Aorta (tissue), 5 donors: ENCODE results near the gene ROBO1. TPM values are rescaled to one million over a fixed set of nuclear protein-coding genes. Genes with fewer than 3 reads are reported as not detected.

Experiments used
- ATAC-seq: fragments of 200-7000 bp; cut with Tn5 transposase; one replicate; pipeline ENCODE4 v1.9.1; 2022; ENCODE audit warnings: moderate library complexity; ENCODE audit not compliant: low FRiP score
- DNase-seq, 2 donors: peaks; one replicate each; pipeline ENCODE4 v3.0.0-alpha.2; 2020
- H3K27ac ChIP-seq, 2 donors: one replicate each; pipeline ENCODE4 v1.5.1; 2013; ENCODE audit warnings: low read length in 2 of 2, mild to moderate bottlenecking in 2 of 2, moderate library complexity in 2 of 2, control low read depth in 1 of 2, inconsistent platforms in 1 of 2, low read depth in 1 of 2
- H3K27me3 ChIP-seq, 2 donors: one replicate each; pipeline ENCODE4 v1.6.1; 2013; ENCODE audit warnings: control low read depth in 1 of 2, low read length in 1 of 2, mild to moderate bottlenecking in 1 of 2, moderate library complexity in 1 of 2; ENCODE audit not compliant: insufficient read depth in 2 of 2, control insufficient read depth in 1 of 2
- H3K36me3 ChIP-seq, 2 donors: one replicate each; pipeline ENCODE4 v1.6.1; 2013; ENCODE audit warnings: control low read depth in 1 of 2, low read length in 1 of 2, mild to moderate bottlenecking in 1 of 2; ENCODE audit not compliant: insufficient read depth in 2 of 2, control insufficient read depth in 1 of 2
- H3K4me1 ChIP-seq, 2 donors: one replicate each; pipeline ENCODE4 v1.6.1; 2013; ENCODE audit warnings: low read length in 2 of 2, control low read depth in 1 of 2, mild to moderate bottlenecking in 1 of 2, moderate library complexity in 1 of 2; ENCODE audit not compliant: insufficient read depth in 2 of 2, control insufficient read depth in 1 of 2
- H3K4me3 ChIP-seq, 2 donors: one replicate each; pipeline ENCODE4 v1.5.1; 2013; ENCODE audit warnings: low read length in 2 of 2, control low read depth in 1 of 2, mild to moderate bottlenecking in 1 of 2
- H3K9me3 ChIP-seq: one replicate; pipeline ENCODE4 v1.6.1; 2013; ENCODE audit warnings: mild to moderate bottlenecking, low read length; ENCODE audit not compliant: control insufficient read depth
- WGBS, 2 donors: extraction: QIAGEN DNeasy Blood & Tissue Kit; methylation state at CpG; one replicate each; pipeline ENCODE4 v1.1.7; 2013; 5-methylcytosine and 5-hydroxymethylcytosine counted together
- intact Hi-C, 2 donors: fragments of 100-400 bp; cut with DNase I; formaldehyde crosslinking; loops; one replicate each; pipeline versions ENCODE4 v1.14.2 to v1.15.0; 2022
- polyA plus RNA-seq, 2 donors: library from polyadenylated mRNA; stranded (reverse); fragments of 200-250 nt; gene quantifications; one replicate each; pipeline ENCODE4 v1.2.3, GENCODE V29; 2013
- total RNA-seq, 2 donors: library from RNA; stranded (reverse); fragmentation: NEBNext Ultra II Directional; extraction: Animal tissue kit (Norgen Biotek cat#: 25700); gene quantifications; one replicate each; pipeline ENCODE4 v1.2.1, GENCODE V29; 2021
- donor health status: healthy with polysubstance abuse.
- donor health status: Bipolar disorder and iron deficiency.
- donor health status: DM: no; HTN: no; CAD: no.
- donor health status: DM: no; HTN: no; CAD: no.
- donor health status: DM: yes; HTN: yes; CAD: no.

The ROBO1 gene
- total and polyA plus RNA-seq, 4 donors = 2.1 to 33.1 (median 16.6) TPM

DNA sequence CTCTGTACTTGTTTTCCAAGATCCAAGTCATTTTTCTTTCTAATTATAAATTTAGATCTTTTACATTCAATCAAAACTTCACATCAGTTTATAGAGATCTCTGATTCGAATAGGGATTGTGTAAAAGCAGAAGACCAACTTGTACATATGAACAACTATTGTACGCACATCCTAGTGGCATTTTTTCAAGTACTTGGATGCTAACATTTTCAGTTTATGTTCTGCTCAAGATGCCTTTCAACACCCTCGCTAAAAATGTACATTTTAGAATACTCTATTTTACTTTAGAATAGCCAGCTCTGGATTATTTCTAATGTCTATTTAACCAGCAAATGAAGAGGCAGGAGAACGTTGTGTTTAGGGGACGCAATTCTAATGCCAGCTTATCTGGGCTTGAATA, 340.7 kb downstream of the ROBO1 start:
- no peak for ATAC-seq
- Histone ChIP-seq H3K4me3 (no peak overlapping the region), H3K36me3 (no peaks in the 10 kb centered on the region), H3K27ac (no peak overlapping the region), H3K4me1 (no peaks in the 10 kb centered on the region), H3K27me3 (no peaks in the 10 kb centered on the region), H3K9me3 (no peaks in the 10 kb centered on the region)
- intact Hi-C loops = no loop called here
- 38 to 44% methylated on average over 5 of the region's 5 CpGs for WGBS, 2 donors
- DNase-seq = no peak

DNA sequence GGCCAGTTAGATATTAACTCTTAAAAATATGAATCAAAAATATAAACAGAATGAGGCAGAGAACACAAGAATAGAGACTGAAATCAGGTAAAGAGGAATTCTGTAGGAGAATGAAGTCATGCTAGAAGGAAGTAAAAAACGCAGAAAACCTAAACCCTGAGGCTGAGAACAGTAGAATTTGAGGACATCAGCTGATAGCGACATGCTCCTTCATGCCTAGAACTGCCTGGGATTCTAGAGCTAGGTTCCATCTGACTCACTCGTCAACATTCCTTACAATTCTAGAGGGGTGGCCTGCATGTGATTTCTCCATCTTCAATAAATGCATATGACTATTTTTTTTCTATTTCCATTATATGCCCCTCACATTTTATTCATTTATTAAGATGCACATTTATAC, 343.0 kb downstream of the ROBO1 start:
- no peaks in the 10 kb centered on the region for H3K4me1 ChIP-seq
- 89 to 91% methylated on average over 3 of the region's 3 CpGs for WGBS, 2 donors

GRCh38 chr3:79423417-79423816, 344.4 kb downstream of the ROBO1 start:
- Histone ChIP-seq H3K27me3 (no peaks in the 10 kb centered on the region), H3K4me1 (no peaks in the 10 kb centered on the region), H3K4me3 (no peak overlapping the region), H3K9me3 (no peaks in the 10 kb centered on the region), H3K27ac (no peak overlapping the region), H3K36me3 (no peaks in the 10 kb centered on the region)
- ATAC-seq = no peak
- no peak for DNase-seq
- WGBS, 2 donors = 72 to 79% methylated on average over 5 of the region's 5 CpGs
- intact Hi-C loops = no loop called here

More for the DNA sequence above, 343.0 kb downstream of the ROBO1 start:
- DNase-seq = no peak
- Histone ChIP-seq H3K27ac (no peak overlapping the region), H3K4me3 (no peak overlapping the region), H3K27me3 (no peaks in the 10 kb centered on the region), H3K36me3 (no peaks in the 10 kb centered on the region), H3K9me3 (no peaks in the 10 kb centered on the region)
- intact Hi-C loops = no loop called here
- no peak for ATAC-seq

DNA sequence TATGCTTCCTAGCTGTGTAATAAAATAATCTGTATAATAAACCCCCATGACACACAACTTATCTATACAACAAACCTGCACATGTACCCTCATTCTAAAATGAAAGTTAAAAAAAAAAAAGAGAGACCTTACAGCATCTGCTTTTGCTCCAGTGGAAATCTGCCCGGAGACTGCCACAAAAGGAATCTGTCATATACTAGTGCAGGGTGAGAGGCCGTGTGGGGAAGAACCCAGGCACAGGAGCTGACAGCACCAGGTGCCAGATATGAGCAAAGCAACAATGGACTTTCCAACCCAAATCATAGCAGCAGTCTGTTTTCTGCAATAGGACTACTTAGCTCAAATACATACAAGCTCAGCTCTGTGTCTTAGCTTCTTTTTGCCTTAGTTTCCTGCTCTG, 346.5 kb downstream of the ROBO1 start:
- DNase-seq (no peak), ATAC-seq (no peak)
- intact Hi-C loops = no loop called here
- Histone ChIP-seq H3K9me3 (no peaks in the 10 kb centered on the region), H3K36me3 (no peaks in the 10 kb centered on the region), H3K4me3 (no peak overlapping the region), H3K27ac (no peak overlapping the region), H3K27me3 (no peaks in the 10 kb centered on the region), H3K4me1 (no peaks in the 10 kb centered on the region)
- 38 to 39% methylated on average over 2 of the region's 2 CpGs for WGBS, 2 donors

GRCh38 chr3:79418855-79419621, 348.8 kb downstream of the ROBO1 start:
- Histone ChIP-seq H3K4me3 (no peak overlapping the region), H3K36me3 (no peaks in the 10 kb centered on the region), H3K27ac (no peak overlapping the region), H3K27me3 (no peaks in the 10 kb centered on the region), H3K4me1 (no peaks in the 10 kb centered on the region), H3K9me3 (no peaks in the 10 kb centered on the region)
- no peak for DNase-seq
- 49 to 55% methylated on average over 7 of the region's 7 CpGs for WGBS, 2 donors
- ATAC-seq = no peak
- intact Hi-C loops = no loop called here

GRCh38 chr3:79415356-79415755, 352.4 kb downstream of the ROBO1 start:
- no peak for ATAC-seq
- no peaks in the 10 kb centered on the region for H3K4me1 ChIP-seq
- H3K36me3 ChIP-seq = no peaks in the 10 kb centered on the region
- no peak overlapping the region for H3K27ac ChIP-seq
- no peaks in the 10 kb centered on the region for H3K9me3 ChIP-seq
- DNase-seq = no peak
- intact Hi-C loops = no loop called here
- 28 to 32% methylated on average over 3 of the region's 3 CpGs for WGBS, 2 donors
- no peaks in the 10 kb centered on the region for H3K27me3 ChIP-seq
- H3K4me3 ChIP-seq = no peak overlapping the region

DNA sequence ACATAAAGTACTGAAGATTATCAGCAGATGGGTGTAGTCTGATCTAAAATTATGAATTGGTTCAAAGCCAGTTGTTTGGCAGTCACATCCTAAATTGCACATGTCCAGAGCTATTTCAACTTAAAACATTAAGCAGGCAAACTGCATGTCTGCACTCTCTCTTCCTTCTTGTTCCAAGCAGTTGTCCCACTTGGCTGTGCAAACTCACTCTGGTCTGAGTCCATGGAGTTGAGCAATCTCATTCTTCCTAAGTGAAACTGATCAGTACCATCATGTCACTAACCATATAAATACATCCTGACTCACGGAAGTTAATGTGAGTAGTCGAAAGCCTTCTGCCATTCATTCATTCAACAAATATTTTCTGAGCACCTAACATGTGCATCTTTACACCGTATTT, 353.0 kb downstream of the ROBO1 start:
- Histone ChIP-seq H3K27ac (no peak overlapping the region), H3K4me3 (no peak overlapping the region), H3K4me1 (no peaks in the 10 kb centered on the region), H3K36me3 (no peaks in the 10 kb centered on the region), H3K9me3 (no peaks in the 10 kb centered on the region), H3K27me3 (no peaks in the 10 kb centered on the region)
- DNase-seq = no peak
- ATAC-seq = peak; percentile 76
- intact Hi-C loops = no loop called here
- WGBS, 2 donors = 81 to 91% methylated on average over 3 of the region's 3 CpGs

- Histone ChIP-seq H3K27ac (no peak overlapping the region), H3K4me1 (no peaks in the 10 kb centered on the region), H3K27me3 (no peaks in the 10 kb centered on the region), H3K4me3 (no peak overlapping the region), H3K36me3 (no peaks in the 10 kb centered on the region), H3K9me3 (no peaks in the 10 kb centered on the region)
- 82 to 90% methylated on average over 1 of the region's 1 CpG for WGBS, 2 donors
- intact Hi-C loops = no loop called here
- ATAC-seq (no peak), DNase-seq (no peak)
These were observed 353.8 kb downstream of the ROBO1 start for GRCh38 chr3:79414035-79414434.

DNA sequence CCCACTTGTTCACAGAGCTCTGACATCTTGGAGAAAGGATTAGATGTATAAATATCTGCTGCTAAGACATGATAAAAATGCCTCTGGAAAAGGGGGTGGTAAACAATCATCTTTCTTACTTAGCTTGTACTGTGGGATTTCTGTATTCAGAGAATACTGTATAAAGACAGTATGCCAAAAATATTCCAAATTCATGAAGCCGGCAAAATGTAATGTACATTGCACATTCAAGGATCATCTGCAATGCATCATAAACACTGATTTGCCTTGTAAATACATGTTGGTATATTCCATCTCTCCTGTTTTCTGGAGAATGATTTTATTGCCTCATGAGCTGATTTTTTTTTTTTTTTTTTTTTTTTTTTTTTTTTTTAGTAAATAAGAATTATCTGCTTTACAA, 355.3 kb downstream of the ROBO1 start:
- no peaks in the 10 kb centered on the region for H3K9me3 ChIP-seq
- 0% methylated on average over 1 of the region's 1 CpG for WGBS, 2 donors
- ATAC-seq (no peak), DNase-seq (no peak)
- H3K27ac ChIP-seq = no peak overlapping the region
- H3K36me3 ChIP-seq = no peaks in the 10 kb centered on the region
- H3K4me3 ChIP-seq = no peak overlapping the region
- intact Hi-C loops = no loop called here
- H3K27me3 ChIP-seq = no peaks in the 10 kb centered on the region
- no peaks in the 10 kb centered on the region for H3K4me1 ChIP-seq
